H1 (cell line): ENCODE data around the gene CDC45. TPM values are rescaled to one million over a fixed set of nuclear protein-coding genes. Genes with fewer than 3 reads are reported as not detected.

Experiments used
- CTCF ChIA-PET: fragments of 300-600 bp; sonication (Branson Sonifier 250); formaldehyde crosslinking; loops from one replicate; lab custom pipeline; 2021; ENCODE audit not compliant: partially characterized antibody; lab: Charles Lee
- POLR2A ChIA-PET: fragments of 300-600 bp; sonication (Branson Sonifier 250); formaldehyde crosslinking; loops from one replicate; lab custom pipeline; 2021; ENCODE audit warnings: inconsistent platforms; ENCODE audit not compliant: partially characterized antibody; lab: Charles Lee
- DNase-seq, 2 experiments: peaks; one replicate each; pipeline versions ENCODE4 v3.0.0 to v3.0.0-alpha.2; 2010 to 2022; ENCODE audit warnings: low spot score in 2 of 2, low read depth in 1 of 2, mixed read lengths in 1 of 2
- FAIRE-seq: peaks from 2 replicates; lab custom pipeline; 2011; peaks lifted over from hg19 to GRCh38; lab: Jason Lieb, UNC
- H2AFZ ChIP-seq: 2 replicates; pipeline ENCODE4 v1.8.1; 2012; ENCODE audit warnings: low read length, inconsistent platforms
- H2AK5ac ChIP-seq: 2 replicates; pipeline ENCODE4 v1.6.1; 2013; ENCODE audit warnings: low read depth, low read length
- H2BK120ac ChIP-seq: replicated peaks from 2 replicates; pipeline ENCODE3; 2013; ENCODE audit warnings: low read depth, low read length, inconsistent platforms
- H2BK12ac ChIP-seq: 2 replicates; pipeline ENCODE4 v1.6.1; 2013; ENCODE audit warnings: low read depth, low read length
- H2BK15ac ChIP-seq: 2 replicates; pipeline ENCODE4 v1.6.1; 2013; ENCODE audit warnings: low read length
- H2BK20ac ChIP-seq: 2 replicates; pipeline ENCODE4 v1.6.1; 2013; ENCODE audit warnings: low read length
- H2BK5ac ChIP-seq: 2 replicates; pipeline ENCODE4 v1.6.1; 2013; ENCODE audit warnings: low read depth, low read length
- H3K14ac ChIP-seq: 2 replicates; pipeline ENCODE4 v1.6.1; 2013; ENCODE audit warnings: inconsistent platforms; ENCODE audit not compliant: insufficient read length
- H3K18ac ChIP-seq: 2 replicates; pipeline ENCODE4 v1.6.1; 2013; ENCODE audit warnings: low read length; ENCODE audit errors: extremely low read depth
- H3K23ac ChIP-seq: 2 replicates; pipeline ENCODE4 v1.6.1; 2013; ENCODE audit warnings: inconsistent platforms; ENCODE audit not compliant: insufficient read length
- H3K23me2 ChIP-seq: 2 replicates; pipeline ENCODE4 v1.6.1; 2013; ENCODE audit warnings: low read depth, low read length
- H3K27ac ChIP-seq: 2 replicates; pipeline ENCODE4 v1.6.1; 2011; ENCODE audit warnings: low read depth, low read length, inconsistent platforms
- H3K27me3 ChIP-seq, 4 experiments: replicated peaks in 1 of 4; 1 replicate in 1 of 4; 2 replicates in 3 of 4; pipeline versions ENCODE4 v1.6.1 to v1.8.1; 2011 to 2013; ENCODE audit warnings: low read length in 3 of 4, mild to moderate bottlenecking in 3 of 4, inconsistent platforms in 2 of 4, mixed read lengths in 2 of 4, moderate library complexity in 1 of 4; ENCODE audit not compliant: control insufficient read depth in 3 of 4, insufficient read depth in 3 of 4; ENCODE audit errors: extremely low read depth in 1 of 4
- H3K36me3 ChIP-seq, 4 experiments: 2 replicates each; pipeline versions ENCODE4 v1.6.1 to v1.8.1; 2011 to 2013; ENCODE audit warnings: mild to moderate bottlenecking in 4 of 4, low read length in 3 of 4, moderate library complexity in 2 of 4, control low read depth in 1 of 4, inconsistent platforms in 1 of 4; ENCODE audit not compliant: insufficient read depth in 4 of 4, control insufficient read depth in 2 of 4
- H3K4ac ChIP-seq: replicated peaks from 2 replicates; pipeline ENCODE3; 2013; ENCODE audit warnings: low read length, low read depth, mixed read lengths, inconsistent platforms; ENCODE audit not compliant: insufficient read length
- H3K4me1 ChIP-seq, 4 experiments: replicated peaks in 1 of 4; 1 replicate in 1 of 4; 2 replicates in 3 of 4; pipeline versions ENCODE4 v1.6.1 to v1.8.1; 2011 to 2013; ENCODE audit warnings: low read length in 3 of 4, inconsistent platforms in 2 of 4, mixed read lengths in 1 of 4; ENCODE audit not compliant: insufficient read depth in 4 of 4, control insufficient read depth in 3 of 4
- H3K4me2 ChIP-seq, 2 experiments: 2 replicates each; pipeline versions ENCODE4 v1.6.1 to v1.8.1; 2011 to 2013; ENCODE audit warnings: low read depth in 2 of 2, low read length in 2 of 2, control low read depth in 1 of 2, inconsistent platforms in 1 of 2, mild to moderate bottlenecking in 1 of 2; ENCODE audit not compliant: insufficient read depth in 1 of 2
- H3K4me3 ChIP-seq, 4 experiments: fragments of 200-600, 300-600 bp in 1 of 4; sonication (generic), shearing (Covaris generic), sonication (Bioruptor Twin) in 1 of 4; 2 replicates each; pipeline versions ENCODE4 v1.5.1 to v1.8.1; 2011 to 2016; ENCODE audit warnings: low read length in 4 of 4, low read depth in 3 of 4, control low read depth in 2 of 4, inconsistent platforms in 2 of 4, mild to moderate bottlenecking in 2 of 4, mixed read lengths in 1 of 4, moderate library complexity in 1 of 4; ENCODE audit not compliant: insufficient read depth in 2 of 4; ENCODE audit errors: extremely low read depth in 1 of 4
- H3K56ac ChIP-seq: replicated peaks from 2 replicates; pipeline ENCODE3; 2013; ENCODE audit warnings: low read depth, mild to moderate bottlenecking, mixed read lengths, low read length, inconsistent platforms; ENCODE audit not compliant: insufficient read length
- H3K79me1 ChIP-seq: 2 replicates; pipeline ENCODE4 v1.6.1; 2013; ENCODE audit warnings: low read depth, low read length, control low read depth
- H3K79me2 ChIP-seq, 2 experiments: 2 replicates each; pipeline versions ENCODE4 v1.6.1 to v1.8.1; 2012 to 2013; ENCODE audit warnings: low read length in 2 of 2, mild to moderate bottlenecking in 2 of 2, inconsistent platforms in 1 of 2; ENCODE audit not compliant: insufficient read depth in 2 of 2, control insufficient read depth in 1 of 2
- H3K9ac ChIP-seq, 4 experiments: replicated peaks in 1 of 4; 1 replicate in 1 of 4; 2 replicates in 3 of 4; pipeline versions ENCODE4 v1.6.1 to v1.8.1; 2011 to 2013; ENCODE audit warnings: low read depth in 3 of 4, low read length in 3 of 4, control low read depth in 2 of 4, mild to moderate bottlenecking in 2 of 4, moderate library complexity in 2 of 4, inconsistent platforms in 1 of 4; ENCODE audit errors: extremely low read depth in 1 of 4
- H3K9me3 ChIP-seq, 2 experiments: 2 replicates each; pipeline versions ENCODE4 v1.6.1 to v1.8.1; 2012 to 2013; ENCODE audit warnings: mild to moderate bottlenecking in 2 of 2, moderate library complexity in 2 of 2, control low read depth in 1 of 2, inconsistent platforms in 1 of 2, low read depth in 1 of 2, low read length in 1 of 2, mixed read lengths in 1 of 2; ENCODE audit not compliant: insufficient read depth in 2 of 2
- H4K20me1 ChIP-seq, 2 experiments: replicated peaks in 1 of 2; 2 replicates each; pipeline versions ENCODE3 to v1.8.1; 2011 to 2013; ENCODE audit warnings: inconsistent platforms in 2 of 2, low read length in 2 of 2, mild to moderate bottlenecking in 1 of 2; ENCODE audit not compliant: insufficient read depth in 2 of 2, control insufficient read depth in 1 of 2
- H4K5ac ChIP-seq: 2 replicates; pipeline ENCODE4 v1.6.1; 2013; ENCODE audit warnings: low read length, low read depth, mixed read lengths, inconsistent platforms; ENCODE audit not compliant: insufficient read length
- H4K8ac ChIP-seq: 2 replicates; pipeline ENCODE4 v1.8.0; 2013; ENCODE audit warnings: mild to moderate bottlenecking, moderate library complexity, low read length, inconsistent platforms; ENCODE audit not compliant: insufficient read depth; ENCODE audit errors: extremely low read depth
- H4K91ac ChIP-seq: replicated peaks from 2 replicates; pipeline ENCODE3; 2013; ENCODE audit warnings: low read length, mixed read lengths, inconsistent platforms; ENCODE audit not compliant: insufficient read length
- GABPA ChIP-seq: IDR thresholded peaks from 2 replicates; pipeline ENCODE4 v1.6.1; 2011; ENCODE audit warnings: mild to moderate bottlenecking, low read length, moderate library complexity, borderline replicate concordance; ENCODE audit not compliant: insufficient read depth
- HDAC6 ChIP-seq: IDR thresholded peaks from one replicate; pipeline ENCODE4 v1.7.1; 2012; ENCODE audit warnings: low read depth, mild to moderate bottlenecking, inconsistent platforms, low read length, moderate library complexity
- SP2 ChIP-seq: IDR thresholded peaks from 2 replicates; pipeline ENCODE4 v1.6.1; 2012; ENCODE audit warnings: mild to moderate bottlenecking, low read length, inconsistent platforms
- SUZ12 ChIP-seq: fragments of 200-600 bp; sonication (generic); IDR thresholded peaks from 2 replicates; pipeline ENCODE4 v1.6.1; 2012; ENCODE audit warnings: mild to moderate bottlenecking, inconsistent platforms, low read length, moderate library complexity, mixed read lengths
- TAF1 ChIP-seq: IDR thresholded peaks from 2 replicates; pipeline ENCODE4 v1.6.1; 2011; ENCODE audit warnings: mild to moderate bottlenecking, low read depth, low read length
- TAF7 ChIP-seq: optimal IDR thresholded peaks from 2 replicates; pipeline ENCODE3; 2011; ENCODE audit warnings: low read depth, mild to moderate bottlenecking, inconsistent platforms, low read length, moderate library complexity, borderline replicate concordance
- ZNF274 ChIP-seq: IDR thresholded peaks from 2 replicates; pipeline ENCODE4 v1.7.0; 2012; ENCODE audit warnings: low read length, borderline replicate concordance; ENCODE audit errors: extremely low read depth
- WGBS, 2 experiments: shearing (Covaris generic) in 1 of 2; methylation state at CpG; one replicate each; pipeline versions ENCODE4 v1.1.6 to v1.1.7; 2013 to 2015; ENCODE audit warnings: low lambda C conversion rate in 2 of 2, mixed read lengths in 2 of 2, inconsistent platforms in 1 of 2, low coverage in 1 of 2, missing lambda C conversion rate in 1 of 2; ENCODE audit not compliant: insufficient replicate concordance in 2 of 2, insufficient coverage in 1 of 2, insufficient read length in 1 of 2; ENCODE audit errors: extremely low coverage in 1 of 2, missing lambda C conversion rate in 1 of 2; 5-methylcytosine and 5-hydroxymethylcytosine counted together
- polyA plus RNA-seq, 7 experiments: library from polyadenylated mRNA; depleted of rRNA in 3 of 7; stranded (reverse) in 5 of 7; unstranded in 2 of 7; fragments of >200 nt in 5 of 7; fragments of 200-250 nt in 2 of 7; gene quantifications; 1 replicate in 5 of 7; 2 replicates in 1 of 7; 4 replicates in 1 of 7; pipeline versions ENCODE4 v1.2.1 to v1.2.3, GENCODE V29; 2011 to 2013; ENCODE audit warnings: missing spikeins in 2 of 7, mixed read lengths in 2 of 7
- total RNA-seq: library from RNA; stranded (reverse); fragmentation: NEBNext Ultra II Directional; extraction: Animal tissue kit (Norgen Biotek cat#: 25700); gene quantifications from 2 replicates; pipeline ENCODE4 v1.2.1, GENCODE V29; 2021
- TF ChIP-seq, protein P1 (sequence below), 3 experiments: IDR thresholded peaks; 1 replicate in 2 of 3; 2 replicates in 1 of 3; pipeline versions ENCODE4 v1.5.1 to v1.6.1; 2011; ENCODE audit warnings: low read length in 3 of 3, mild to moderate bottlenecking in 3 of 3, inconsistent platforms in 2 of 3, low read depth in 1 of 3, moderate library complexity in 1 of 3; ENCODE audit not compliant: insufficient read depth in 1 of 3; ENCODE audit errors: control extremely low read depth in 1 of 3
- TF ChIP-seq, protein P2 (sequence below): IDR thresholded peaks from 2 replicates; pipeline ENCODE4 v1.6.1; 2011; ENCODE audit warnings: low read depth, mild to moderate bottlenecking, low read length; ENCODE audit not compliant: insufficient read depth

The CDC45 gene
- total and polyA plus RNA-seq, 2 of the 8 experiments (the other 6 are each of a cell fraction or from before 2014, with no cell fraction given): 31.9 to 37.7 TPM

DNA sequence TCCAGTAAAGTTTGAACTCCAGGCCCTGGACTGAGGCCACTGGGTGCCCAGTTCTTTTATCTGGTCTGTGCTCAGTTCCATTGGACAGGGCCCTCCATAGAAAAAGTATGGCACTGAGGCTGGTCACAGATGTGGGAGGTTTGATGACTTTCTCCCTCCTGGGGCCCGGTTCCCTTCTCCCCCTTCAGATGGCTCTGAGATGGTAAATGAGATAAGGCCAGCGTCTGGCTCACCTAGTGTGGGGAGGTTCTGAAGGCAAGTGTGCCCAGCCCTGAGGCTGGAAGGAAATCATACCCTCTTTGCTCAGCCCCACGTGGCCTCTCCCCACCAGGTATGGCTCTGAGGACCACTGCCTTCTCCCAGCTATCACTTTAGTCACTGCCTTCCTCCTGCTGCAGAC is 45.9 kb downstream of the CDC45 start:
- Histone ChIP-seq H3K23me2 (peaks cover 16% of the 10 kb centered on the region; the same call in 1 of the 2 replicates), H2BK120ac (no peak overlapping the region), H3K4ac (no peak overlapping the region), H3K56ac (no peak overlapping the region), H2BK20ac (no peak overlapping the region), H3K23ac (no peak overlapping the region), H2BK5ac (no peak overlapping the region), H3K4me2 (no peak overlapping the region), H3K18ac (no peak overlapping the region), H2AFZ (no peak overlapping the region), H3K14ac (no peak overlapping the region), H3K27ac (no peak overlapping the region), H3K79me2 (no peaks in the 10 kb centered on the region), H2BK12ac (no peak overlapping the region), H4K91ac (no peak overlapping the region), H3K27me3 (peaks cover 0 to 45% (median 35%) of the 10 kb centered on the region in 4 experiments; a peak in 6 of 7 replicates), H4K20me1 (peaks cover 0 to 14% of the 10 kb centered on the region in 2 experiments), H2AK5ac (no peak overlapping the region), H2BK15ac (no peak overlapping the region), H3K4me1 (peaks cover 0 to 15% (median 13%) of the 10 kb centered on the region in 4 experiments; a peak in 6 of 7 replicates), H4K5ac (no peak overlapping the region), H3K9ac (no peak overlapping the region), H3K9me3 (no peaks in the 10 kb centered on the region), H3K4me3 (no peak overlapping the region), H4K8ac (no peak overlapping the region), H3K36me3 (no peaks in the 10 kb centered on the region), H3K79me1 (no peaks in the 10 kb centered on the region)
- ChIA-PET POLR2A (no interaction called here), CTCF (interaction anchor here (0.9 to 1.3 kb wide), 3 partner anchors 30 to 106 kb away, joined by 3 to 4 read pairs (median 3); no protein-coding TSS in a partner anchor)
- TF ChIP-seq TAF7 (no peak), SP2 (no peak), SUZ12 (no peak), TAF1 (no peak), ZNF274 (no peak), GABPA (no peak), HDAC6 (no peak)
- TF ChIP-seq, protein P1, sequence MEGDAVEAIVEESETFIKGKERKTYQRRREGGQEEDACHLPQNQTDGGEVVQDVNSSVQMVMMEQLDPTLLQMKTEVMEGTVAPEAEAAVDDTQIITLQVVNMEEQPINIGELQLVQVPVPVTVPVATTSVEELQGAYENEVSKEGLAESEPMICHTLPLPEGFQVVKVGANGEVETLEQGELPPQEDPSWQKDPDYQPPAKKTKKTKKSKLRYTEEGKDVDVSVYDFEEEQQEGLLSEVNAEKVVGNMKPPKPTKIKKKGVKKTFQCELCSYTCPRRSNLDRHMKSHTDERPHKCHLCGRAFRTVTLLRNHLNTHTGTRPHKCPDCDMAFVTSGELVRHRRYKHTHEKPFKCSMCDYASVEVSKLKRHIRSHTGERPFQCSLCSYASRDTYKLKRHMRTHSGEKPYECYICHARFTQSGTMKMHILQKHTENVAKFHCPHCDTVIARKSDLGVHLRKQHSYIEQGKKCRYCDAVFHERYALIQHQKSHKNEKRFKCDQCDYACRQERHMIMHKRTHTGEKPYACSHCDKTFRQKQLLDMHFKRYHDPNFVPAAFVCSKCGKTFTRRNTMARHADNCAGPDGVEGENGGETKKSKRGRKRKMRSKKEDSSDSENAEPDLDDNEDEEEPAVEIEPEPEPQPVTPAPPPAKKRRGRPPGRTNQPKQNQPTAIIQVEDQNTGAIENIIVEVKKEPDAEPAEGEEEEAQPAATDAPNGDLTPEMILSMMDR (IDR thresholded peaks at IDR 0.05; ENCODE audit: control extremely low read depth in 1 of 3, insufficient read depth in 1 of 3, low read depth in 1 of 3, low read length in 3 of 3): no peak
- TF ChIP-seq, protein P2, sequence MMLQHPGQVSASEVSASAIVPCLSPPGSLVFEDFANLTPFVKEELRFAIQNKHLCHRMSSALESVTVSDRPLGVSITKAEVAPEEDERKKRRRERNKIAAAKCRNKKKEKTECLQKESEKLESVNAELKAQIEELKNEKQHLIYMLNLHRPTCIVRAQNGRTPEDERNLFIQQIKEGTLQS: no peak
- DNase-seq (no peak), FAIRE-seq (no peak)
- 78% methylated on average over 3 of the region's 3 CpGs; no CpG with 5 or more reads in 1 of the 2 experiments for WGBS, 2 experiments
